ENCODE data around the gene PRSS23.

The PRSS23 gene

DNA sequence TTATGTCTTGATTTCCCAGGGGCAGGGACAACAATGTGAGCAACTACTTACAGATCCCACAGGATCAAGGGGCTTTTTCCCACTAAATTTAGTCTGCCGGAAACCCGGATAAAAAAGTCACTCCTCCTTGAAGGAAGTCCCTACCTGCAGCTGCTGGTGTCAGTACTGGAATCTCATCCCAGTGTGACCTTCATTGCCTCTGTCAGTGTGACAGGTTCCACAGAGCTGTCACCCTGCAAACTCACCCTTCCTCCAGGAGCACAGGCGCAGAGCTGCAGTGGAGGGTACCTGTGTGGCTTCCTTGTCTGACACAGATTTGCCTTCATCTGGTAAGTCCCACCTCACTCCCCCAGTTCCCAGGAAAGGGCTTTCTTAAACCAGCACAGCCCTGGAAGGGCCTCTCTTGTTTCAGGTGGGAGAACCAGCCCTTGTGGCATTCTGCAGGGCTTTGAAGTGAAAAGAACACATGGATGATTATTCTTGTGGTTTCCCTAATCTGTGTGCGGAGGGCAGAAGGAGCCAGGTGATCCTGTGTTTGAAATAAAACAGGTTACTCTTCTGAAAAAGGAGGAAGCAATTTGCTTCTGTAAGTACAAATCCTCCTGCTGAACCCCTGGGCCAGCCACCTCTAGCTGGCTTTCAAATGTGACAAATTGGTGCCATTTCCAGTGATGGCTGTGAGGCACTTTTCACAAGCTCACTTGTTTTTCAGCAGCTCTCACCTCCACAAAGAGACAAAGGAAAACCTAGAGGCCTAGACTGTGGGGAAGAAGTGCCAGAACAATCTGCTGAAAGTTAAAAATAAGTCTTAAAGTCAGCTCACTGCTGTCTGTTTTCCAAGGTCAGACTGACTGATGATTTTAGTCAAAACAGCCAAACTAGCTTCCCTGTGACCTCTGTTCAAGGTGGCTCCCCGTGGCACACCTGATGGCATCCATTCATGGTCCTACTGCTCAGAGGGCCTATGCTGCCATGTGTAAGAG is 9.2 kb upstream of the PRSS23 start:
- DNase-seq: no peak

DNA sequence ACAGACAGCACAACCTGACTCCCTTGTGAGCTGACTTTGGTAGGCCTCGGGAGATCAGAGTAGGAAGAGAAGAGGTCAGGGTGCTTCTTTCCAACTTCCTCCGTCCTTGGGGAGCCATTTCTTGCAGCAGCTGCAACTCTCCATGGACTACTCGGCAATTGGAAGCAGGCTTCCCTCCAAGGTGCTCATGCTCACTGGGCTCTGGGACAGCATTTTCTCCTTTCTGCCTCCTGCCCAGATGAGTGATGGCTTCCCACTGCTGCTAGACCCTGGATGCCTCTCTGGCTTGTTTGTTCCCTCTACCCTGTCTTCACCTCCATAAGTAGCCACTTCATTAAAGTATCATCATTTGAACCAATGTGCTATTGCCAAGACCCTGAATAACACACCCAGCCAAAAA is 8.2 kb upstream of the PRSS23 start:
- DNase-seq: no peak

GRCh38 chr11:86793307-86793706 is 7.0 kb upstream of the PRSS23 start:
- DNase-seq: no peak

GRCh38 chr11:86795511-86795910 is 4.8 kb upstream of the PRSS23 start:
- no peak for DNase-seq

DNA sequence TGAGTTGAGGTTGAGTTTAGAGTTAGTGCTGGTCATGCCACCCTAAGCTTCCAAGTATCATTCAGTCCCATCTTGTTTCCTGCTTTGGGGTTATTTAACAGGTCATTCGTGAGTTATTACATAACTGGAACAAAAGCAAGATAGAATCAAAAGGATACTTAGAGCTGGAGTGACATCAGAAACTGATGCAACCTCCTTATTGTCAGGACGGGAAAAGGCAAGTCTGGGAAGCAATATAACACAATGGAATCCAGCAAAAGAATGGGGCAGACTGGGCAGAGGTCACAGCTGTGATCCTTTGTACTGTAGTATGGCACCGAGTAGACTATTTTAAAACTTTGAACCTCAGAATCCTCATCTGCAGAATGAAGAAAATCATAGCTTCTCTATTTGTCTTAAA is 4.4 kb upstream of the PRSS23 start:
- no peak for DNase-seq

DNA sequence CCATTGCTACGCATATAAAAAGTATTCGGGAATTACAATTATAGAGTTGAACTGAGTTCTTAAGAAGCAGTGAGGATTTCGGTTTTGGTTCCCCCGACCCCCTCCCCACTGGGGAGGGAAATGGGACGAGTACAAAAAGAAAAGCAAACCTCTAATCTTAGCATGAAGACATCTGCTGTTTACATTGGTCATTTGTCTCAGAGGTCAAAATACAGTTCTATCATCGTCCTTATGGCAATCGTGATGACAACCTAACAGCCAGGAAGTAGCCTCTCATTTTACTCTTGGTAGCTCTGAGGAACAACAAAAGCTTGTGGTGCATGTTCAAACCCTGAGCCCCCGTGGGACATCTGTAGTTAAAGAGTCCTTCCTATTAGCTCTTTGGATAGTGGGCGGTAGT is 3.2 kb upstream of the PRSS23 start:
- no peak for DNase-seq

DNA sequence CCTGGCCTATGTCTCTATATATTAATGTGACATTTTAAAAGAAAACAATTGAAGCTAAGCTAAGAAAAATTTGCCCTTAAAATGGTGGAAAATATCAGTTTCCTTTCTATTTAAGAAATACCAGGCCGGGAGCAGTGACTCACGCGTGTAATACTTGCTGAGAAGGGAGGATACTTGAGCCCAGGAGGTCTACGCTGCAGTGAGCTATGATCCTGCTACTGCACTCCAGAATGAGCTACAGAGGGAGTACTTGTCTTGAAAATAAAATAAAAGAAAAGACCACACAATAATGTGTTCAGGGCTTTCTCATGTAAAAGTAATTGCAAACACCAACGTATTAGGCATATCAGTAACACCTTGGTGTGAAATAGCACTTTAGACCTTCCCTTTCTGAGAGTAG is 1.4 kb upstream of the PRSS23 start:
- no peak for DNase-seq

DNA sequence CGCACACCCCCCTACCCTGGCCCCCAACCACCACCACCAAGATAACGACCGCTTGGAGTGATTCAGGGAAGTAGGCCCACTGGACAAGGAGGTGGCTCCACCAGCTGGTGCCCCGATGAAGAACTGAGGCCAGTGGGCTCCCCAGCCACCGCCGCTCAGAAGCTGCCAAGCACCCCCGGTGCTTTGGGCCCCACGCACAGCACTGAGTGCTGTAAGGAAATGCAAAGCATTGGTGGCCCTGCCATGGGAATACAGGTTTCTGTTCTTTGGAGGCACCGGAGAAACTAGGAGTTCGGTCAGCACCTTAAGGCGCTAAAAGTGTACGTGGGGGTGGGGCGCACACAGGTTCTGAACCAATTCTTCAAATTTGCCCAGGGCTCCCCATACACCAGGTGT is 664 bp upstream of the PRSS23 start:
- no peak for DNase-seq

GRCh38 chr11:86800960-86801272 is 574 bp downstream of the PRSS23 start:
- DNase-seq: no peak

- DNase-seq: no peak
These were observed 1.0 kb downstream of the PRSS23 start for GRCh38 chr11:86801364-86801763.

GRCh38 chr11:86802146-86802545 is 1.8 kb downstream of the PRSS23 start:
- DNase-seq: no peak

DNA sequence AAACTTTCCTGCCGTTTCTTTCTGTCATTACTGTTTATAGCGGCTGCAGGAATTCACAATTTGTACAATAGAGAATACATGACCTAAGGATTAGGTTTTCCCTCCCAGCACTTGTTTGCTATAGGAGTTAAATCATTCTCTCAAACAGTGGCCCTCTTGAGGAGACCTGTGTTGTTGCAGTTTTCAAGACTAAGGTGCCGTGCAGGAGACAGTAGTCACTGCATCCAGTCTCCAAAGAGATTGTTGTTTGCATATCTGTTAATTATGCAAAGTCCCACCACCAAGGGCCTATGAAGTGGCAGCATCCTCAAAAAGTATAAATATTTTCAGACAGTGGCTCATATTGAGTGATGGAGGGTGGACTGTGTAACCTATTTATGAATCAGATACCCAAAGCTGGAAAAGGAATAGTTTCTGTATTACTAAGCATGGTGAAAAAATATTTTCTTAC is 2.3 kb downstream of the PRSS23 start:
- DNase-seq: peak in 1 of 2 donors; percentile 30

DNA sequence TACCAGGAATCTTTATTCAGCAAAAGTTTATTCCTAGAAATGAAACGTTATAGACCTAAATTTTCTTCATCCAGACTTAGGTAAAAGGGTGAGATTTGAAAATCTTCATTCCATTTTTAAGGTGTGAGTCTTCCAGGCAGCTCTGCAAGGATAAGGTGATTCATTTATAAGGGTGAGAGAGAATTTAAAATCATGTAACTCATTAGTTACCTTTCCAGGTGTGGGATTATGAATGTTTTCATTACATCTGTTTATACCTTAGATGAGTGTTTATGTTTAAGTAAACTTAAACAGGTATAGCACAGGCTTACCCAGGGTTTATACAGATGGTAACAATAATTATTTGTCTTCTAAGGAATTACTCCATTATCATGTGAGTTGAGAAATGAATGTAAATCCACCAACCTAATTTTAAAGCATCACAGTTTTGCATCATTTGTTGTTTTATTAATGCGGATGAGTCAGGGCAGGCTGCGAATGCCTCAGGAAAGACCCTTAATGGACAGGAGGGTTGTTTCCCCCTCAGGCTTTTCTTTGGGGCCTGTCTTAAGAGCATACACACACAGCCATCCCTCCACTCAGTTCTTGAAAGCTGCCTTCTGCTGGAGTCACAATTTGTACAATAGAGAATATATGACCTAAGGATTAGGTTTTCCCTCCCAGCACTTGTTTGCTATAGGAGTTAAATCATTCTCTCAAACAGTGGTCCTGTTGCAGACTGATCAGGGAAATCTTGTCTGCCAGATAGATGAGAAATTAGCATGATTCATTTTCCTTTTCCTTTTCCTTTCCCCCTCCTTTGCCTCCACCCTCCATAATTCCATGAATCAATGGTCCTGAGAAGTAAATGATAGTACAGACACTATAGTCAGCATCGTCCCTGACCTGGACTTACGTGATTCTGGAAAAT is 3.0 kb downstream of the PRSS23 start:
- DNase-seq: no peak

- DNase-seq: no peak
These were observed 4.6 kb downstream of the PRSS23 start for GRCh38 chr11:86804951-86805350.

DNA sequence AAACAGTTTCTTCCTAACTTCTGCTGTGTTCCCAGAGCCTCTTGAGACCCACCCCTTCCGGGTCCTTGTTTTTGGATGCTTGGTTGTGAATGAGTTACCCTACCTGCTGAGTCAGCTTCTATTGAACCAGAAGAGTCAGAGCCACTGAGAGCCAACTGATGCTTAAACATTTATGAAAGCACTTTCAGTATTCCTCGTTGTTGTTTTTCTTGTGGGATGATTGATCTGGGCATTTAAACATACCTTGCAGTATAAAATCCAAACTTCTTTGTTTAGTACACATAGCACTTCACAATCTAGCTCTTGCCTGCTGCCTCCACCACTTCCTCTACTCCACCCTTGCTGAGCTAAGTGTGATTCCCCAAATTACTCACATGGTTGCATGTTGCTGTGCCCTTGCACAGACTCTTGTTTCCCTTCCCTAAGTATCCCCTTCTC is 5.5 kb downstream of the PRSS23 start:
- peak; percentile 58 to 73 for DNase-seq

GRCh38 chr11:86806903-86807302 is 6.6 kb downstream of the PRSS23 start:
- DNase-seq: no peak

DNA sequence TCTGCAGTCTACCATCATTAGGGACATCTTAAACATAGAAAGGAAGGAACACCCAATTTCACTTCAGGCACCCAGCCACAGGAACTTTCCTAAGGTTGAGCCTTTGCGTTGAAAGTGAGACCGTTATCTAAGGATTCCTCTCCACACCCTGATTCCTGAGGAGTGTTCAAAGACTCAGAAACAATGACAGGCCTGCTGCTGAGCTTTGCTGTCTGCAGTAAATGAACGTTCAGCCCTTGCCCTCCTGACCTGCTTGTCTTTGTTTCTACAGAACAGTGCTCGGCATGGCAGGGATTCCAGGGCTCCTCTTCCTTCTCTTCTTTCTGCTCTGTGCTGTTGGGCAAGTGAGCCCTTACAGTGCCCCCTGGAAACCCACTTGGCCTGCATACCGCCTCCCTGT is 7.0 kb downstream of the PRSS23 start:
- DNase-seq: no peak

DNA sequence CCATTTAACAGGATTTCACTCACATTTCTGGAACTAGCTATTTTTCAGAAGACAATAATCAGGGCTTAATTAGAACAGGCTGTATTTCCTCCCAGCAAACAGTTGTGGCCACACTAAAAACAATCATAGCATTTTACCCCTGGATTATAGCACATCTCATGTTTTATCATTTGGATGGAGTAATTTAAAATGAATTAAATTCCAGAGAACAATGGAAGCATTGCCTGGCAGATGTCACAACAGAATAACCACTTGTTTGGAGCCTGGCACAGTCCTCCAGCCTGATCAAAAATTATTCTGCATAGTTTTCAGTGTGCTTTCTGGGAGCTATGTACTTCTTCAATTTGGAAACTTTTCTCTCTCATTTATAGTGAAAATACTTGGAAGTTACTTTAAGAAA is 9.2 kb downstream of the PRSS23 start:
- DNase-seq: no peak

GRCh38 chr11:86810288-86810687 is 9.9 kb downstream of the PRSS23 start:
- no peak for DNase-seq

- no peak for DNase-seq
These were observed 11.4 kb downstream of the PRSS23 start for GRCh38 chr11:86811637-86812321.

GRCh38 chr11:86812322-86812670 is 12.0 kb downstream of the PRSS23 start:
- no peak for DNase-seq

DNA sequence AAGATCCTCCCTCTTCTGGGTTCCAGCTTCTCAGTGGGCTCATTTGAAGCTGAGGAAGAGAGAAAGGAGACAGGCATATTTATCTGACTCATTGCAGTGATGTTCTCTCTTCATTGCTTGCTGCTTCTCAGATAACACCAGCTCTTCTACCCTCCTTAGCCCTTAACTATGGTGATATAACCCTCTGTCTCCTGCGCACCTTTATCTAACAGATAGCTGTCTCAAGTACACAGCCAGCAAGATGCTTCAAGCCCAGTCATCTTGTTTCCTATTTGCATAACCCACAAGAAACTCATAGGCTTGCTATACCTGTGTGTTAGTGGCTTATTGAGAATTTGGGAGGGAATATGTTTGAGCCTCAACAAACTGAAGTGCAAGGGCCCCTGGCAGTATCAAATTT is 12.6 kb downstream of the PRSS23 start:
- DNase-seq: no peak

DNA sequence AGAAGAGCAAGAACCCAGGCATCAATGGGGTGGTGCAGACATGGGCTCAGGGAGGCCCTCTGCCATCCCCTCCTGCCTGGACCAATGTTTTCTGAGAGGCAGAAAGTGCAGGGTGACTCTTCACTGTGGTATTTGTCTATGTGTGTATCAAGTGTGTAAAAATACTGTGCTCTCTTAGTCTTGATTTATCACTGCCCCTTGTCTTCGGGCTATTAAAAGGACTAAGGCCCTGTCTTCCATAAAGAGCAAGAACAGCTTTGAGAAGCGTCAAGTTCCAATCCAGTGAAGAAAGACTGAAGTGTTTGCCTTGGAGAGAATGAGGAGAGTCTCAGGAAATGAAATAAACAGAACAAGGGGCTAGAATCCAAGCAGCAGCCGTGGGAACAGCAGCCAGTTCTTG is 14.4 kb downstream of the PRSS23 start:
- no peak for DNase-seq

Measured in inflammatory macrophage (primary cell).